A549 treated with RU486 at 1 μM for 4 hours (cell line): Measurements from ENCODE around the gene CT83. TPM values are rescaled to one million over a fixed set of nuclear protein-coding genes. Genes with fewer than 3 reads are reported as not detected.

ENCODE experiments used
- total RNA-seq: library from RNA; stranded (reverse); fragments of 200-300 nt; extraction: Qiagen RNA extraction; gene quantifications from 5 replicates; pipeline ENCODE4 v1.2.3, GENCODE V29; 2022; ENCODE audit warnings: low read depth

Gene CT83
- not detected in 5 replicates for total RNA-seq

GRCh38 chrX:116462822-116463221 lies at the start of gene CT83:
TSS of gene CT83 (minus strand) at chrX:116462976. CDS start at chrX:116462856, 120 bp downstream.

DNA sequence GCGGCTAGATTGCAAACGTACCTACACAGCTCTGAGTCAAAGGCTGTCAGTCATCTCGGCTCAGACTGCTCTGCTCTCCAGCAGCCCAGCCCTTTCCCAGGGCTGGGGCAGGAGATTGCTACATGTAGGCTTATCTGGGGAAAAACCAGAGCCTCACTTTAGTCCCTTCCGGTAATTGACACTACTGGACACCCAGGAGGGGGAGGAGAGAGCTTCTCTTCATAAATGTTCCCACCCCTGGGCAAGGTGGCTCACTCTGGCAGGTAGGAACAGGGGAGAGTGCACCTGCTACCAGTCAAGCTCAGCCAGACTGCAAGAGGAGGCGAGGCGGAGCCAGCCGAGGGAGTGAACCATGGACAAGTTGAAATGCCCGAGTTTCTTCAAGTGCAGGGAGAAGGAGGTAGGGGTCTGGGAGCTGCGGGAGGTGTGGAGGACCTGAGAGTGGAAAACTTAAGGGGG lies 26.4 kb downstream of the CT83 start, which contains the start of gene SLC6A14:
Gene SLC6A14 (plus strand): TSS at position 249 of the 459 bp plus-strand sequence. CDS start 104 bp downstream, at position 353.

Other genes starting within 250 kb of the CT83 start
- 0.02 TPM in 2 of 5 replicates, not detected in the others for gene SLC6A14, start 26.4 kb downstream of the CT83 start, total RNA-seq